GM19324 (cell line): Measurements from ENCODE around the gene GLCCI1.
"Not testable (repeated sequence)": the region's sequence is repeated elsewhere in the genome, so short reads cannot be mapped to it uniquely, and the experiment has no call there.

Experiments
- ATAC-seq: cut with Tn5 transposase; IDR thresholded peaks from one replicate; pipeline ENCODE4 v1.9.1; 2021; ENCODE audit warnings: mild to moderate bottlenecking, moderate library complexity; ENCODE audit not compliant: unreplicated experiment, low FRiP score

Gene GLCCI1

DNA sequence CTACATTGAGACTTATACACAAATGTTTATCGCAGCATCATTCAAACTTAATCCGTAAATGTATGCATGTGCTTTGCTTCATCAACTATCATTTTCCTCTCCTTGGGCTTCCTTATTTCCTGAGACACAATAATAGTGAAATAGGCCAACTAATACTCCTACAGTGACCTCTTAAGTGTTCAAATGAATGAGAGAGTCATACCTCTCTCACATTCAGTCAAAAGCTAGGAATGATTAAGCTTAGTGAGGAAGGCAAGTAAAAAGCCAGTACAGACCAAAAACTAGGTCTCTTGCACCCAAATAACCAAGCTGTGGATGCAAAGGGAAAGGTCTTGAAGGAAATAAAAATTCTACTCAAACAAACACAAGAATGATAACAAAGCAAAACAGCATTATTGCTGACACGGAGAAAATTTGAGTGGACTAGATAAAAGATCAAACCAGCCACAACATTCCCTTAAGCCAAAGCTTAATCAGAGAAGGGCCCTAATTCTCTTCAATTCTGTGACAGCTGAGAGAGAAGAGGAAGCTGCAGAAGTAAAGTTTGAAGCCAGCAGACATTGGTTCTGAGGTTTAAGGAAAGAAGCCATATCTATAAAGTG is 72.3 kb downstream of the GLCCI1 start:
- ATAC-seq = no peak

DNA sequence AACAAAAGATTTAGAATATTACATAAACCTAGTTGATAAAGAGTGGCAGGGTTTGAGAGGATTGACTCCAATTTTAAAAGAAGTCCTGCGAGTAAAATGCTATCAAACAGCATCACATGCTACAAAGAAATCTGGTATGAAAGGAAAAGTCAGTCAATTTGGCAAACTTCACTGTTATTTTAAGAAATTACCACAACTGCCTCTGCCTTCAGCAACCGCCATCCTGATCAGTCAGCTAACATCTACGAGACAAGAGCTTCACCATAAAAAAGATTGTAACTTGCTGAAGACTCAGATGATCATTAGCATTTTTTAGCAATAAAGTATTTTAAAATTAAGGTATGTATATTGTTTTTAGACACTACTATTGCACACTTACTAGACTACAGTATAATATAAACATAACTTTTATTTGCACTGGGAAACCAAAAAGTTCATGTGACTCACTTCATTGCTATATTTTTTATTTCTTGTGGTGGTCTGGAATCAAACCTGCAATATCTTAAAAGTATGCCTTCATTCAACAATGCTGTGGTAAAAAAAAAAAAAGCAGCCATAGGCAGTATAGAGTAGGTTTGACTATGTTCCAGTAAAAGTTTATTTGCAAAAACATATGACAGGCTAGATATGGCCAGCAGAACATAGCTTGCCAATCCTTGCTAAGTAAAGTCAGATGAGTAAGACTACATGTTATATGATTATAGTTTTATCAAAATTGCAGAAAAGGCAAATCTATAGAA is 74.4 kb downstream of the GLCCI1 start:
- ATAC-seq = no peak

- ATAC-seq = no peak
Observed at GRCh38 chr7:8044761-8045430, 76.3 kb downstream of the GLCCI1 start.

GRCh38 chr7:8048067-8048466 is 79.5 kb downstream of the GLCCI1 start:
- not testable (repeated sequence) for ATAC-seq

DNA sequence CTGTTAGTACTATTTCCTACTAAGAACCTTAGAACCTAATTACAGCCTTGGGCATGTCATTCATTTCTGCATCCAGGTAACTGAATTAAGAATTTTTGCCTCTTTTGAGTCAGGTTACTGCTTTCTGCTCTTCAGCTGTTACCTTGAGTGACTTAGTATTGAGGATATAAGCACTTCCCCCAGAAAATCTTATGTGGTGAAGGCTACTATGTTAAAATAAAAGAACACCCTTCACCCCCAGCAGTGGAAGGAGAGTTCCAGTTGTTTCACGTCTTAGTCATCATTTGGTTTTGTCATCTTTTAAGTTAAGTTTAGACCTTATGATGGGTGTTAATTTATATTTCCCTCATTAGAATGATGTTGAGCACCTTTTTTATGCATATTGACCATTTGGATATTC is 82.8 kb downstream of the GLCCI1 start:
- ATAC-seq = no peak

DNA sequence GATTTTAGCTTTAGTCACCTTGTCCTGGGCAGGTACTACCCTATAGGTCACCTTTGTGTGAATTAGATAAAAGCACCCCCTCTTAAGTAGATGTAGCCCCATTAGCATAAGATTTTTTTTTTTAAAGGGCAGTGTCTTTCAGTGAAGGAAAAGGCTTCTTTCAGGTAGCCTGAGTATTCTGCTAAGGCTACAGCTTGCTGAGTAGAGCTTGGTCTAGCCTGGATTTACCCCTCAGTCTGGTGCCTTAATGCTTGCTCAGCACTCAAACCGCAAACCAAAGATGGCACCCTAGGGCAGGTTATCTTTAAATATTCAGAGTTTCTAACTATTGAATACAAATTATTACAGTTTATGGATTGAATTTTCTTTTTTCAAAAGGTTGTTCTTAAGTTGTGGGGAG is 83.4 kb downstream of the GLCCI1 start:
- no peak for ATAC-seq

- ATAC-seq = no peak
Observed at GRCh38 chr7:8052824-8053223, 84.2 kb downstream of the GLCCI1 start.

- no peak for ATAC-seq
Observed at GRCh38 chr7:8056439-8056838, 87.8 kb downstream of the GLCCI1 start.

GRCh38 chr7:8057566-8057965 is 89.0 kb downstream of the GLCCI1 start:
- ATAC-seq = no peak

- no peak for ATAC-seq
Observed at GRCh38 chr7:8058322-8058721, 89.7 kb downstream of the GLCCI1 start.

DNA sequence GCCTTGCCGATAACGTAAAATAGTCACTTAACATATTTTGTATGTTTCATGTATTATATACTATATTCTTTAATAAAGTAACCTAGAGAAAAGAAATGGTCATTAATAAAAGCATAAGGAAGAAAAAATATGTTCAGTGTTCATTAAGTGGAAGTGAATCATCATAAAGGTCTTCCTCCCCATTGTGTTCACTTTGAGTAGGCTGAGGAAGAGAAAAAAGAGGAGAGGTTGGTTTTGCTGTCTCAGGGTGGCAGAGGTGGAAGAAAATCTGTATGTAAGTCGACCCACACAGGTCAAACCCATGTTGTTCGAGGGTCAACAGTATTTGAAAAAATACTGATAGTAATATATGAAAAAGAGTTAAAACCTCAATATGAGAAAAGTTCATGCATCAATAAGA is 90.3 kb downstream of the GLCCI1 start:
- no peak for ATAC-seq

- ATAC-seq = no peak
Observed at GRCh38 chr7:8060241-8060640, 91.6 kb downstream of the GLCCI1 start.

DNA sequence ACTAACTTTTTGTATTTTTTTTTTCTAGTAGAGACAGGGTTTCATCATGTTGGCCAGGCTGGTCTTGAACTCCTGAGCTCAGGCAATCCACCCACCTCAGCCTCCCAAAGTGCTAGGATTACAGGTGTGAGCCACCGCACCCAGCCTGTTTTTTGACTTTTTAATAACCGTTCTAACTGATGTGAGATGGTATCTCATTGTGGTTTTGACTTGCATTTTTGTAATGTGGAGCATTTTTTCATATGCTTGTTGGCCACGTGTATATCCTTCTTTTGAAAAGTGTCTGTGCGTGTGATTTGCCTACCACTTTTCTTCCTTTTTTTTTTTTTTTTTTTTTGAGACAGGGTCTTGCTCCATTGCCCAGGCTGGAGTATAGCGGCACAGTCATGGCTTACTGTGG is 94.7 kb downstream of the GLCCI1 start:
- ATAC-seq = not testable (repeated sequence)

DNA sequence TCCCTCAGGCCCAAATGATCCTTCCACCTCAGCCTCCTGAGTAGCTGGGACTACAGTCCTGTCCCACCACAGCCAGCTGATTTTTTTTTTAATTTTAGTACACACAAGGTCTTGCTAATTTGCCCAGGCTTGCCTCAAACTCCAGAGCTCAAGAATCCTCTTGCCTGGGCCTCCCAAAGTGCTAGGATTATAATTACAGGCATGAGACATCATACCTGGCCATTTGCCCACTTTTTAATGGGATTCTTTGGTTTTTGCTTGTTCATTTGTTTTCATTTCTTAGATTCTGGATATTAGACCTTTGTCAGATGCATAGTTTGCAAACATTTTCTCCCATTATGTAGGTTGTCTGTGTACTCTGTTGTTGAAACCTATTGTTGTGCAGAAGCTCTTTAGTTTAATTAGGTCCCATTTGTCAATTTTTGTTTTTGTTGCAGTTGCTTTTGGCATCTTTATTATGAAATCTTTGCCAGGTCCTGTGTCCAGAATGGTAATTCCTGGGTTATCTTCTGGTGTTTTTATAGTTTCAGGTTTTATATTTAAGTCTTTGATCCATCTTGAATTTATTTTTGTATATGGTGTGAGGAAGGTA is 95.2 kb downstream of the GLCCI1 start:
- ATAC-seq = no peak

DNA sequence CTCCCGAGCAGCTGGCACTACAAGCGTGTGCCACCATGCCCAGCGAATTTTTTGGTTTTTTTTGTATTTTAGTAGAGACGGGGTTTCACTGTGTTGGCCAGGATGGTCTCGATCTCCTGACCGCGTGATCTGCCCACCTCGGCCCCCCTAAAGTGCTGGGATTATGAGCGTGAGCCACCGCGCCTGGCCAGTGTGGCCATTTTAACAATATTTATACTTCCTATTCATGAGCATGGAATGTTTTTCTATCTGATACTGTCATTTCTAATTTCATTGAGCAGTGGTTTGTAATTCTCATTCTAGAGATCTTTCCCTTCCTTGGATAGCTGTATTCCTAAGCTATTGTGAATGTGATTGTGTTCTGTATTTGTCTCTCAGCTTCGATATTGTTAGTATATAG is 96.2 kb downstream of the GLCCI1 start:
- ATAC-seq = no peak

DNA sequence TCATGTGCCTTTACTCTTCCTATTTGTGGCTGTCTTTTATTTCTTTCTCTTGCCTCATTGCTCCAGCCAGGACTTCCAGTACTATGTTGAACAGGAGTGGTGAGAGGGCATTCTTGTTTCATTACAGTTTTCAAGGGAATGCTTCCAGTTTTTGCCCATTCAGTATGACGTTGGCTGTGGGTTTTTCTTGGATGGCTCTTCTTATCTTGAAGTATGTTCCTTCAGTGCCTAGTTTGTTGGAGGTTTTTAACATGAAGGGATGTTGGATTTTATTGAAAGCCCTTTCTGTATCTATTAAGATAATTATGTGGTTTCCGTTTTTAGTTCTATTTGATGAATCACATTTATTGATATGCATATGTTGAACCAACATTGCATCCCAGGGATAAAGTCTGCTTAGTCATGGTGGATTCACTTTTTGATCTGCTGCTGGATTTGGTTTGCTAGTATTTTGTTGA is 96.8 kb downstream of the GLCCI1 start:
- ATAC-seq = no peak

DNA sequence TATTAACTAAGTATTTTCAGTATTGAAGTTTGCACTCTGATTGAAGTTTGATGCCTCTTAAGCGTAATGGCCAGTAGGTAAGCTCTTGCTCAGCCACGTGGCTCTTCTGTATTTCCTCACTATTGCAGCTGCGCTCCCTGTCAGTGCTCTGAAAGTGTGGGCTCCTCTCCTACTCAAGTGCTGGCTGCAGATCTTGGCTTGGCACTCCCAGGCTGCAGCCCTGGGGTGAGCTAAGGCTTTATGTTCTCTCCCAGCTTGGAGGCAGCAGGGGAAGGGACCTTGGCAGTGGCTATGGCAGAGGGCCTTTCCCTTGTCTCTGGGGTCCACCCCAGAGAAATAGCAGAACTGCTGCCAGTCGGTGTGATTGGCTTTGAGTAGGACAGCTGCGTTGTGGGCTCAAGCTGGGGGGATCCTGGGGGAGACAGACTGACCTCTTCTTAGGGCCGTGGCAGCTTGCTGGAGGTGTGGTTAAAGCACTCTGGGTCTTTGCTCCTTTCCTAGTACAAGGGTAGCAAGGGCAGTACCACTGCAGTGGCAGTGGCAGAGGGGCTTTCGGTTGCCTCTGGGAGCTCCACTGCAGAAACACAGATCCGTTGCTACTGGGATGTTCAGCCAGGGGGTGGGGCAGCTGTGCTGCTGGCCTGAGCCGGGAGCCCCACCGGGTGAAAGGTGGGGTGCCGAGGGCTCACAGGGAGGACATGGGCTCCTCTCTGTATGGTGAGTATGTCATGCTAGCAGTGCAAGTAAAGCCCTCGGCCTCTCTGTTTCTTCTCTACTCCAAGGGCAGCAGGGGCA is 100.5 kb downstream of the GLCCI1 start:
- no peak for ATAC-seq

- ATAC-seq = no peak
Observed at GRCh38 chr7:8070451-8071180, 102.0 kb downstream of the GLCCI1 start.

- no peak for ATAC-seq
Observed at GRCh38 chr7:8078418-8078817, 109.8 kb downstream of the GLCCI1 start.

DNA sequence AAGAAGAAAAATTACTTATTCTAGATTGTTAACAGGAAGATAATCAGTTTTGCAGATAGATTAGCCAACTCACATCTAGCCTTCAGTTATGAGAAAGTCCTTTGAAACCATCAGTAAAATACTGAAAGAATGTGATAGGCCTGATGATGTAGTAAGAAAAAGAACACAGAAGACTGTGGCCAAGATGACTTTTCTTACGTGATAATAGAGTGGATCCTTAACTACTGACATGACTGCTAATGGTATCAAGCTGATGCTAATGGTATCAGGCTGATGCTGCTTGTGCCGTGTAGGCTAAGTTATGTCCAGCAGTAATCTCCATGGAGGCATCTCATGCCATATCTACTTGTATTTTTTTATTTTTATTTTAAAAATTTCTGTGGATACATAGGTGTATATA is 114.2 kb downstream of the GLCCI1 start:
- no peak for ATAC-seq
